ENCODE measurements around the gene MRPS18B. TPM values are rescaled to one million over a fixed set of nuclear protein-coding genes. Genes with fewer than 3 reads are reported as not detected.
"Not testable (repeated sequence)": the region's sequence is repeated elsewhere in the genome, so short reads cannot be mapped to it uniquely, and the experiment has no call there.

The MRPS18B gene
- total RNA-seq, 1 donor from 2014 or later = 27.5 TPM

GRCh38 chr6:30657454-30657853 lies 39.8 kb downstream of the MRPS18B start:
- H3K27ac Mint-ChIP-seq = no peak overlapping the region
- TF ChIP-seq CTCF (IDR thresholded peaks at IDR 0.05; ENCODE audit: unreplicated experiment) = no peak
- no peaks in the 10 kb centered on the region for H3K27me3 Mint-ChIP-seq
- H3K4me1 Mint-ChIP-seq (ENCODE audit: low read depth) = no peaks in the 10 kb centered on the region
- H3K9me3 Mint-ChIP-seq (ENCODE audit: low read depth) = no peaks in the 10 kb centered on the region
- peaks cover 24% of the 10 kb centered on the region for H3K36me3 Mint-ChIP-seq (ENCODE audit: insufficient read depth)
- no peak overlapping the region for H3K4me3 Mint-ChIP-seq (ENCODE audit: low read depth)
- no peak for DNase-seq (ENCODE audit: low spot score, unreplicated experiment)

- H3K4me1 Mint-ChIP-seq (ENCODE audit: low read depth); DNase-seq (ENCODE audit: low spot score, unreplicated experiment); H3K4me3 Mint-ChIP-seq (ENCODE audit: low read depth); H3K27me3 Mint-ChIP-seq; H3K27ac Mint-ChIP-seq; H3K9me3 Mint-ChIP-seq (ENCODE audit: low read depth): not testable (repeated sequence)
- H3K36me3 Mint-ChIP-seq (ENCODE audit: insufficient read depth) = peaks cover 26% of the 10 kb centered on the region
These were observed 40.3 kb downstream of the MRPS18B start for GRCh38 chr6:30657922-30658321.

GRCh38 chr6:30664994-30665767 lies 47.5 kb downstream of the MRPS18B start:
- peaks cover 12% of the 10 kb centered on the region for H3K36me3 Mint-ChIP-seq (ENCODE audit: insufficient read depth)
- no peaks in the 10 kb centered on the region for H3K9me3 Mint-ChIP-seq (ENCODE audit: low read depth)
- TF ChIP-seq CTCF (IDR thresholded peaks at IDR 0.05; ENCODE audit: unreplicated experiment) = no peak
- no peaks in the 10 kb centered on the region for H3K27me3 Mint-ChIP-seq
- H3K4me3 Mint-ChIP-seq (ENCODE audit: low read depth) = no peak overlapping the region
- H3K4me1 Mint-ChIP-seq (ENCODE audit: low read depth) = no peaks in the 10 kb centered on the region
- no peak overlapping the region for H3K27ac Mint-ChIP-seq
- no peak for DNase-seq (ENCODE audit: low spot score, unreplicated experiment)

- peaks cover 18% of the 10 kb centered on the region for H3K36me3 Mint-ChIP-seq (ENCODE audit: insufficient read depth)
- H3K9me3 Mint-ChIP-seq (ENCODE audit: low read depth); H3K4me3 Mint-ChIP-seq (ENCODE audit: low read depth); H3K27me3 Mint-ChIP-seq; H3K4me1 Mint-ChIP-seq (ENCODE audit: low read depth); DNase-seq (ENCODE audit: low spot score, unreplicated experiment); H3K27ac Mint-ChIP-seq: not testable (repeated sequence)
These were observed 48.7 kb downstream of the MRPS18B start for GRCh38 chr6:30666300-30666699.

GRCh38 chr6:30670760-30671527 lies 53.3 kb downstream of the MRPS18B start:
- Mint-ChIP-seq H3K4me1 (ENCODE audit: low read depth) (peaks cover 6% of the 10 kb centered on the region), H3K9me3 (ENCODE audit: low read depth) (no peaks in the 10 kb centered on the region), H3K27ac (peak overlapping the region; percentile 84), H3K36me3 (ENCODE audit: insufficient read depth) (peaks cover 9% of the 10 kb centered on the region), H3K27me3 (no peaks in the 10 kb centered on the region), H3K4me3 (ENCODE audit: low read depth) (peak overlapping the region; percentile 89)
- TF ChIP-seq CTCF (IDR thresholded peaks at IDR 0.05; ENCODE audit: unreplicated experiment) = peak; percentile 31
- DNase-seq (ENCODE audit: low spot score, unreplicated experiment) = no peak

GRCh38 chr6:30672445-30673253 lies 55.0 kb downstream of the MRPS18B start, which contains the start of gene DHX16:
Gene DHX16, minus strand, starts transcription at chr6:30673006. Its CDS starts 165 bp downstream, at chr6:30672841.
- Mint-ChIP-seq H3K27me3 (no peaks in the 10 kb centered on the region), H3K4me1 (ENCODE audit: low read depth) (peaks cover 6% of the 10 kb centered on the region), H3K4me3 (ENCODE audit: low read depth) (peak within 1 kb of the TSS; percentile 89), H3K9me3 (ENCODE audit: low read depth) (no peaks in the 10 kb centered on the region), H3K27ac (peak within 1 kb of the TSS; percentile 95), H3K36me3 (ENCODE audit: insufficient read depth) (peaks cover 15% of the 10 kb centered on the region)
- TF ChIP-seq CTCF (IDR thresholded peaks at IDR 0.05; ENCODE audit: unreplicated experiment) = peak; percentile 87
- peak; percentile 88 for DNase-seq (ENCODE audit: low spot score, unreplicated experiment)

Data from progenitor cell of endocrine pancreas (in vitro differentiated cells).